Sciatic nerve (tissue), 2 donors: ENCODE results near the gene ST6GAL2. TPM values are rescaled to one million over a fixed set of nuclear protein-coding genes. Genes with fewer than 3 reads are reported as not detected.

Experiments used
- ATAC-seq: fragments of 200-7000 bp; cut with Tn5 transposase; one replicate; pipeline ENCODE4 v1.9.1; 2020; ENCODE audit warnings: mild to moderate bottlenecking, moderate library complexity
- DNase-seq: peaks from one replicate; pipeline ENCODE4 v3.0.0-alpha.2; 2020; ENCODE audit warnings: low spot score
- intact Hi-C: fragments of 100-400 bp; cut with DNase I; formaldehyde crosslinking; loops from one replicate; pipeline ENCODE4 v1.14.2; 2022
- total RNA-seq: library from RNA; stranded (reverse); fragmentation: NEBNext Ultra II Directional; extraction: Animal tissue kit (Norgen Biotek cat#: 25700); gene quantifications from one replicate; pipeline ENCODE4 v1.2.1, GENCODE V29; 2021
- donor health status: DM: no; HTN: no; CAD: no.
- donor health status: DM: no; HTN: no; CAD: no.

Gene ST6GAL2
- total RNA-seq, 1 donor from 2014 or later, result not detected

- no peak for ATAC-seq
These were observed 104.8 kb downstream of the ST6GAL2 start for GRCh38 chr2:106781196-106781595.

GRCh38 chr2:106771811-106772210 is 114.2 kb downstream of the ST6GAL2 start:
- ATAC-seq, result no peak
- DNase-seq, result no peak
- intact Hi-C loops, result no loop called here

More at GRCh38 chr2:106781196-106781595, 104.8 kb downstream of the ST6GAL2 start:
- intact Hi-C loops, result no loop called here
- no peak for DNase-seq

GRCh38 chr2:106770986-106771385 is 115.0 kb downstream of the ST6GAL2 start:
- DNase-seq (no peak), ATAC-seq (no peak)
- intact Hi-C loops, result no loop called here

GRCh38 chr2:106764614-106765013 is 121.4 kb downstream of the ST6GAL2 start:
- intact Hi-C loops, result no loop called here
- no peak for DNase-seq
- ATAC-seq, result peak; percentile 10

GRCh38 chr2:106759966-106760365 is 126.0 kb downstream of the ST6GAL2 start:
- ATAC-seq (no peak), DNase-seq (no peak)

GRCh38 chr2:106758901-106759497 is 127.0 kb downstream of the ST6GAL2 start:
- intact Hi-C loops, result no loop called here
- no peak for DNase-seq
- peak; percentile 57 for ATAC-seq

More at GRCh38 chr2:106759966-106760365, 126.0 kb downstream of the ST6GAL2 start:
- intact Hi-C loops, result no loop called here
